Endothelial cell of umbilical vein (primary cell): ENCODE measurements around the gene RAPGEF6.

ENCODE experiments used
- EZH2 ChIP-seq: IDR thresholded peaks from 2 replicates; pipeline ENCODE4 v1.6.1; 2012; ENCODE audit warnings: borderline replicate concordance, low read depth, mild to moderate bottlenecking, moderate library complexity, low read length, inconsistent platforms; ENCODE audit not compliant: severe bottlenecking
- FOS ChIP-seq: IDR thresholded peaks from 2 replicates; pipeline ENCODE4 v1.6.1; 2011; ENCODE audit warnings: mild to moderate bottlenecking, low read length, moderate library complexity, borderline replicate concordance; ENCODE audit not compliant: insufficient read depth
- JUN ChIP-seq: IDR thresholded peaks from 2 replicates; pipeline ENCODE4 v1.6.1; 2011; ENCODE audit warnings: borderline replicate concordance, low read depth; ENCODE audit not compliant: insufficient read length, insufficient read depth
- MYC ChIP-seq: IDR thresholded peaks from one replicate; pipeline ENCODE4 v1.6.1; 2011; ENCODE audit warnings: mild to moderate bottlenecking, low read depth, low read length
- POLR2A ChIP-seq: IDR thresholded peaks from 2 replicates; pipeline ENCODE4 v1.6.1; 2012; ENCODE audit warnings: low read depth, mild to moderate bottlenecking, control low read depth, low read length
- POLR2AphosphoS5 ChIP-seq: IDR thresholded peaks from 2 replicates; pipeline ENCODE4 v1.6.1; 2012; ENCODE audit warnings: low read depth, mild to moderate bottlenecking, control low read depth, low read length, moderate library complexity; ENCODE audit not compliant: insufficient read depth
- TF ChIP-seq, protein P1 (sequence below), 2 donors: IDR thresholded peaks; 1 replicate in 1 of 2; 2 replicates in 1 of 2; pipeline ENCODE4 v1.5.1; 2011; ENCODE audit warnings: low read length in 2 of 2, mild to moderate bottlenecking in 2 of 2, moderate library complexity in 2 of 2, control low read depth in 1 of 2, inconsistent platforms in 1 of 2, low read depth in 1 of 2; ENCODE audit not compliant: insufficient read depth in 1 of 2; ENCODE audit errors: extremely low read depth in 1 of 2
- TF ChIP-seq, protein P2 (sequence below): IDR thresholded peaks from 2 replicates; pipeline ENCODE4 v1.6.1; 2011; ENCODE audit not compliant: insufficient read depth, insufficient read length

DNA sequence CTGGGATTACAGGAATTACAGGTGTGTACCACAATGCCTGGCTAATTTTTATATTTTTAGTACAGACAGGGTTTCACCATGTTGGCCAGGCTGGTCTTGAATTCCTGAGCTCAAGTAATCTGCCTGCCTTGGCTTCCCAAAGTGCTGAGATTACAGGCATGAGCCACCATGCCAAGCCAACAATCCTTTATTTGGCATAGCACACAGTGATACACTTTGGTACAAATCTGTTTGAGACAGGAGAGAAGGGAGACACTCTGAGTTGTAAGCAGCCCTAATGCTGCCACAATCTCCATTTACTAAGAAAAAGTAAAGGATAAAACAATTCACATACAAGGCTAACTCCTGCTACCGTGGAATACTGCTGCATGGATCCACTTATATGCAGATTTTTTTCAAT is 177.8 kb downstream of the RAPGEF6 start:
- TF ChIP-seq, protein P1, sequence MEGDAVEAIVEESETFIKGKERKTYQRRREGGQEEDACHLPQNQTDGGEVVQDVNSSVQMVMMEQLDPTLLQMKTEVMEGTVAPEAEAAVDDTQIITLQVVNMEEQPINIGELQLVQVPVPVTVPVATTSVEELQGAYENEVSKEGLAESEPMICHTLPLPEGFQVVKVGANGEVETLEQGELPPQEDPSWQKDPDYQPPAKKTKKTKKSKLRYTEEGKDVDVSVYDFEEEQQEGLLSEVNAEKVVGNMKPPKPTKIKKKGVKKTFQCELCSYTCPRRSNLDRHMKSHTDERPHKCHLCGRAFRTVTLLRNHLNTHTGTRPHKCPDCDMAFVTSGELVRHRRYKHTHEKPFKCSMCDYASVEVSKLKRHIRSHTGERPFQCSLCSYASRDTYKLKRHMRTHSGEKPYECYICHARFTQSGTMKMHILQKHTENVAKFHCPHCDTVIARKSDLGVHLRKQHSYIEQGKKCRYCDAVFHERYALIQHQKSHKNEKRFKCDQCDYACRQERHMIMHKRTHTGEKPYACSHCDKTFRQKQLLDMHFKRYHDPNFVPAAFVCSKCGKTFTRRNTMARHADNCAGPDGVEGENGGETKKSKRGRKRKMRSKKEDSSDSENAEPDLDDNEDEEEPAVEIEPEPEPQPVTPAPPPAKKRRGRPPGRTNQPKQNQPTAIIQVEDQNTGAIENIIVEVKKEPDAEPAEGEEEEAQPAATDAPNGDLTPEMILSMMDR (IDR thresholded peaks at IDR 0.05; ENCODE audit: extremely low read depth in 1 of 2, insufficient read depth in 1 of 2, low read depth in 1 of 2, low read length in 2 of 2), result no peak
- TF ChIP-seq POLR2A (no peak), POLR2AphosphoS5 (no peak), MYC (no peak), EZH2 (no peak), FOS (no peak), JUN (no peak)
- TF ChIP-seq, protein P2, sequence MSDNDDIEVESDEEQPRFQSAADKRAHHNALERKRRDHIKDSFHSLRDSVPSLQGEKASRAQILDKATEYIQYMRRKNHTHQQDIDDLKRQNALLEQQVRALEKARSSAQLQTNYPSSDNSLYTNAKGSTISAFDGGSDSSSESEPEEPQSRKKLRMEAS, result no peak
